ENCODE results near the gene DHFR. TPM values are rescaled to one million over a fixed set of nuclear protein-coding genes. Genes with fewer than 3 reads are reported as not detected.

The DHFR gene
- total RNA-seq, 2 donors from 2014 or later = 48.6 to 58.5 TPM

DNA sequence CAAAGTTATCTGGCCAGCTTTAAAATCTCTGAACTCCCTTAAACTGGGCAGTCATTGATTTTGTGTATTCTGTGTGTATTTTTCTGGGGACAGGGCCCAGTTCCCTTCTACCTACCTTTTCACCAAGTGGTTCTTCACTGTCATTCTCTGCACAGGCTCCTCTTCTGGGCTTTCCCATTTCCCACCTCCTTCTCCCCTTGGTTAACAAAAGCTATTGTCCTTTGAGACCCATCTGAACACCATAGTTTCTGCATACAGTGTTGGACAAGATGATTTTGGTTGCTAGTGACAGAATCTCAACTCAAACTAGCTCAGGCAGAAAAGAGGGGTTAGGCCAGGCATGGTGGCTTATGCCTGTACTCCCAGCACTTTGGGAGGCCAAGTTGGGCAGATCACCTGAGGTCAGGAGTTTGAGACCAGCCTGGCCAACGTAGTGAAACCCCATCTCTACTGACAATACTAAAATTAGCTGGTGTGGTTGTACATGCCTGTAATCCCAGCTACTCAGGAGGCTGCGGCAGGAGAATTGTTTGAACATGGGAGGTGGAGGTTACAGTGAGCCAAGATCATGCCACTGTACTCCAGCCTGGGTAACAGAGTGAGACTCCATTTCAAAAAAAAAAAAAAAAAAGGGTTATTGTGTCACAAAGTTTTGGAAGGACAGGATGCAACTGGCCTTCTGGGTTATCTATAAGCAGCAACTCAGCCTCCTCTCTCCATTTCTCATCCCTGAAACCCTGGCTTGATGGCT lies 53.7 kb downstream of the DHFR start:
- Mint-ChIP-seq H3K4me3 (no peak overlapping the region), H3K27ac (no peak overlapping the region), H3K36me3 (ENCODE audit: low read depth) (no peaks in the 10 kb centered on the region), H3K27me3 (ENCODE audit: insufficient read depth) (no peaks in the 10 kb centered on the region), H3K9me3 (no peaks in the 10 kb centered on the region), H3K4me1 (no peaks in the 10 kb centered on the region)
- H3K36me3 ChIP-seq (ENCODE audit: control insufficient read depth, insufficient read depth, low read length) = no peaks in the 10 kb centered on the region
- H3K4me1 ChIP-seq (ENCODE audit: control insufficient read depth, insufficient read depth, low read length) = no peaks in the 10 kb centered on the region
- TF ChIP-seq, protein P1, sequence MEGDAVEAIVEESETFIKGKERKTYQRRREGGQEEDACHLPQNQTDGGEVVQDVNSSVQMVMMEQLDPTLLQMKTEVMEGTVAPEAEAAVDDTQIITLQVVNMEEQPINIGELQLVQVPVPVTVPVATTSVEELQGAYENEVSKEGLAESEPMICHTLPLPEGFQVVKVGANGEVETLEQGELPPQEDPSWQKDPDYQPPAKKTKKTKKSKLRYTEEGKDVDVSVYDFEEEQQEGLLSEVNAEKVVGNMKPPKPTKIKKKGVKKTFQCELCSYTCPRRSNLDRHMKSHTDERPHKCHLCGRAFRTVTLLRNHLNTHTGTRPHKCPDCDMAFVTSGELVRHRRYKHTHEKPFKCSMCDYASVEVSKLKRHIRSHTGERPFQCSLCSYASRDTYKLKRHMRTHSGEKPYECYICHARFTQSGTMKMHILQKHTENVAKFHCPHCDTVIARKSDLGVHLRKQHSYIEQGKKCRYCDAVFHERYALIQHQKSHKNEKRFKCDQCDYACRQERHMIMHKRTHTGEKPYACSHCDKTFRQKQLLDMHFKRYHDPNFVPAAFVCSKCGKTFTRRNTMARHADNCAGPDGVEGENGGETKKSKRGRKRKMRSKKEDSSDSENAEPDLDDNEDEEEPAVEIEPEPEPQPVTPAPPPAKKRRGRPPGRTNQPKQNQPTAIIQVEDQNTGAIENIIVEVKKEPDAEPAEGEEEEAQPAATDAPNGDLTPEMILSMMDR (conservative IDR thresholded peaks at IDR 0.05) = no peak
- no peak overlapping the region for H3K27ac ChIP-seq (ENCODE audit: low read depth, low read length)
- H3K4me3 ChIP-seq (ENCODE audit: low read length) = no peak overlapping the region
- no peak overlapping the region for H3K9ac ChIP-seq (ENCODE audit: extremely low read depth, low read length, poor library complexity, severe bottlenecking)
- no peaks in the 10 kb centered on the region for H3K9me3 ChIP-seq (ENCODE audit: control insufficient read depth, low read length)
- no peak for DNase-seq
- no peaks in the 10 kb centered on the region for H3K27me3 ChIP-seq (ENCODE audit: control insufficient read depth, insufficient read depth, low read length, poor library complexity, severe bottlenecking)
- 77 to 90% methylated on average over 2 of the region's 2 CpGs for WGBS, 2 experiments (ENCODE audit: insufficient coverage in 1 of 2, insufficient read length in 1 of 2)

- 79 to 83% methylated on average over 7 of the region's 7 CpGs for WGBS, 2 experiments (ENCODE audit: insufficient coverage in 1 of 2, insufficient read length in 1 of 2)
- no peak for DNase-seq
- Histone ChIP-seq H3K9ac (ENCODE audit: extremely low read depth, low read length, poor library complexity, severe bottlenecking) (no peak overlapping the region), H3K9me3 (ENCODE audit: control insufficient read depth, low read length) (no peaks in the 10 kb centered on the region), H3K27me3 (ENCODE audit: control insufficient read depth, insufficient read depth, low read length, poor library complexity, severe bottlenecking) (no peaks in the 10 kb centered on the region), H3K4me1 (ENCODE audit: control insufficient read depth, insufficient read depth, low read length) (no peaks in the 10 kb centered on the region), H3K36me3 (ENCODE audit: control insufficient read depth, insufficient read depth, low read length) (no peaks in the 10 kb centered on the region), H3K27ac (ENCODE audit: low read depth, low read length) (no peak overlapping the region), H3K4me3 (ENCODE audit: low read length) (no peak overlapping the region)
- TF ChIP-seq, protein P1 (conservative IDR thresholded peaks at IDR 0.05) = no peak
- Mint-ChIP-seq H3K4me3 (no peak overlapping the region), H3K27ac (no peak overlapping the region), H3K36me3 (ENCODE audit: low read depth) (no peaks in the 10 kb centered on the region), H3K9me3 (no peaks in the 10 kb centered on the region), H3K27me3 (ENCODE audit: insufficient read depth) (no peaks in the 10 kb centered on the region), H3K4me1 (peaks cover 3% of the 10 kb centered on the region)
Measured at GRCh38 chr5:80597500-80597899, 57.3 kb downstream of the DHFR start.

- 94 to 95% methylated on average over 2 of the region's 2 CpGs for WGBS, 2 experiments (ENCODE audit: insufficient coverage in 1 of 2, insufficient read length in 1 of 2)
- no peak overlapping the region for H3K27ac Mint-ChIP-seq
- Histone ChIP-seq H3K27me3 (ENCODE audit: control insufficient read depth, insufficient read depth, low read length, poor library complexity, severe bottlenecking) (no peaks in the 10 kb centered on the region), H3K36me3 (ENCODE audit: control insufficient read depth, insufficient read depth, low read length) (no peaks in the 10 kb centered on the region), H3K4me3 (ENCODE audit: low read length) (no peak overlapping the region), H3K27ac (ENCODE audit: low read depth, low read length) (no peak overlapping the region), H3K9ac (ENCODE audit: extremely low read depth, low read length, poor library complexity, severe bottlenecking) (no peak overlapping the region), H3K9me3 (ENCODE audit: control insufficient read depth, low read length) (no peaks in the 10 kb centered on the region), H3K4me1 (ENCODE audit: control insufficient read depth, insufficient read depth, low read length) (no peaks in the 10 kb centered on the region)
- no peak for DNase-seq
- TF ChIP-seq, protein P1 (conservative IDR thresholded peaks at IDR 0.05) = no peak
- H3K9me3 Mint-ChIP-seq = no peaks in the 10 kb centered on the region
- H3K4me1 Mint-ChIP-seq = peaks cover 9% of the 10 kb centered on the region
- no peaks in the 10 kb centered on the region for H3K27me3 Mint-ChIP-seq (ENCODE audit: insufficient read depth)
- no peak overlapping the region for H3K4me3 Mint-ChIP-seq
- no peaks in the 10 kb centered on the region for H3K36me3 Mint-ChIP-seq (ENCODE audit: low read depth)
Measured at GRCh38 chr5:80594810-80595209, 60.0 kb downstream of the DHFR start.
